Activated T-cell treated with anti-CD3 and anti-CD28 coated beads, Interleukin-2, amount 50 U/mL, for 1 hour (primary cell): ENCODE results near the gene PYURF.

ENCODE experiments used
- DNase-seq: peaks from one replicate; pipeline ENCODE4 v3.0.0-alpha.2; 2020

Gene PYURF

GRCh38 chr4:88503344-88503743 lies 20.2 kb downstream of the PYURF start:
- no peak for DNase-seq

- no peak for DNase-seq
These were observed 25.6 kb downstream of the PYURF start for GRCh38 chr4:88497859-88498409.

GRCh38 chr4:88489100-88489761 lies 34.3 kb downstream of the PYURF start:
- no peak for DNase-seq

GRCh38 chr4:88481537-88481936 lies 42.0 kb downstream of the PYURF start:
- DNase-seq, result no peak

- DNase-seq, result no peak
These were observed 45.3 kb downstream of the PYURF start for GRCh38 chr4:88478247-88478646.

GRCh38 chr4:88477229-88477860 lies 46.2 kb downstream of the PYURF start:
- DNase-seq, result no peak
